ENCODE data around the gene SLC6A6. TPM values are rescaled to one million over a fixed set of nuclear protein-coding genes. Genes with fewer than 3 reads are reported as not detected.

Gene SLC6A6
- total and polyA plus RNA-seq, 10 of the 15 experiments (the other 5 are each of a cell fraction or from before 2014, with no cell fraction given), result 5.6 to 47.0 (median 20.2) TPM

- TF ChIP-seq ZBTB11 (CRISPR knock-in tag; IDR thresholded peaks at IDR 0.05) (no peak), RFX5 (IDR thresholded peaks at IDR 0.05; ENCODE audit: low read depth, low read length) (no peak), NR2F1 (conservative IDR thresholded peaks at IDR 0.05) (no peak)
Measured at GRCh38 chr3:14459384-14459783, 57.0 kb downstream of the SLC6A6 start (continued).

- Histone ChIP-seq H3K36me3 (ENCODE audit: control insufficient read depth in 2 of 2, insufficient read depth in 2 of 2, low read length in 1 of 2) (peaks cover 4 to 14% of the 10 kb centered on the region in 2 experiments; a peak in 3 of 4 replicates), H4K20me1 (ENCODE audit: control insufficient read depth, insufficient read depth) (no peaks in the 10 kb centered on the region), H3K4me1 (ENCODE audit: control insufficient read depth, insufficient read depth, low read length) (no peaks in the 10 kb centered on the region), H3K27ac (ENCODE audit: control insufficient read depth, insufficient read depth) (no peak overlapping the region), H3K9me3 (replicated peaks; ENCODE audit: control insufficient read depth, insufficient read depth, low read length) (no peaks in the 10 kb centered on the region), H3K4me3 (no peak overlapping the region), H3K27me3 (replicated peaks in 1 of 2; ENCODE audit: control insufficient read depth in 2 of 2, insufficient read depth in 2 of 2, low read length in 1 of 2) (no peaks in the 10 kb centered on the region), H2AFZ (ENCODE audit: control insufficient read depth, low read depth, low read length) (no peak overlapping the region), H3K4me2 (ENCODE audit: control insufficient read depth, insufficient read depth) (no peak overlapping the region), H3K9ac (ENCODE audit: control insufficient read depth, insufficient read depth, low read length) (no peak overlapping the region), H3K79me2 (ENCODE audit: control insufficient read depth, insufficient read depth, low read length) (no peaks in the 10 kb centered on the region)
- ATAC-seq (no peak), DNase-seq (ENCODE audit: low read depth, low spot score) (no peak), FAIRE-seq (no peak)
- in situ Hi-C loops (cut with MboI) (loop anchor here (5.0 kb wide), 2 partner anchors 197 to 562 kb away; no protein-coding TSS in a partner anchor), intact Hi-C loops (cut with micrococcal nuclease; ENCODE audit: unreplicated experiment) (no loop called here)
- TF ChIP-seq HDAC6 (IDR thresholded peaks at IDR 0.05; ENCODE audit: unreplicated experiment) (no peak), MXI1 (IDR thresholded peaks at IDR 0.05; ENCODE audit: low read depth, low read length) (no peak)
- CTCF ChIA-PET, result interaction anchor here (1.0 to 1.6 kb wide), 2 partner anchors 13 to 198 kb away, joined by 5 to 6 read pairs; no protein-coding TSS in a partner anchor
- BruUV-seq (replicated peaks), result no TSS peak
- WGBS (ENCODE audit: insufficient coverage, insufficient replicate concordance, low lambda C conversion rate, missing lambda C conversion rate), result 53% methylated on average over 3 of the region's 3 CpGs
- RAD21 ChIA-PET (ENCODE audit: unreplicated experiment), result interaction anchor here (0.8 to 2.4 kb wide), 2 partner anchors 30 to 56 kb away, joined by 3 to 6 read pairs; no protein-coding TSS in a partner anchor
- SMC1A ChIA-PET (ENCODE audit: uncharacterized antibody, unreplicated experiment), result interaction anchor here (0.6 to 1.6 kb wide), 4 partner anchors 9 to 82 kb away, joined by 3 read pairs; no protein-coding TSS in a partner anchor
- POLR2A ChIA-PET, result no interaction called here
Measured at GRCh38 chr3:14459787-14460186, 57.4 kb downstream of the SLC6A6 start.

Measured in GM12878 (cell line).